ENCODE measurements around the gene LTBP2. TPM values are rescaled to one million over a fixed set of nuclear protein-coding genes. Genes with fewer than 3 reads are reported as not detected.
A peak's percentile ranks its signal among the peaks of the same experiment; 100 is the strongest.

LTBP2 gene
- total RNA-seq, 1 experiment from 2014 or later, result 124 TPM

- TF ChIP-seq CTCF (conservative IDR thresholded peaks at IDR 0.05) (no peak), EZH2 (IDR thresholded peaks at IDR 0.05; ENCODE audit: low read depth) (no peak)
- H3K4me1 ChIP-seq (replicated peaks; ENCODE audit: insufficient read depth), result peaks cover 81% of the 10 kb centered on the region
- H3K79me2 ChIP-seq (ENCODE audit: low read depth), result peaks cover 39% of the 10 kb centered on the region
- no peaks in the 10 kb centered on the region for H3K9me2 ChIP-seq (ENCODE audit: insufficient read depth)
- H2AFZ ChIP-seq, result no peak overlapping the region
- POLR2A ChIA-PET (ENCODE audit: unreplicated experiment), result interaction anchor here (0.5 to 0.8 kb wide), 4 partner anchors 26 to 639 kb away, joined by 3 to 5 read pairs (median 4); no protein-coding TSS in a partner anchor
- no peaks in the 10 kb centered on the region for H3K36me3 ChIP-seq (ENCODE audit: low read depth)
- H3K27me3 ChIP-seq (ENCODE audit: insufficient read depth, low read depth), result no peaks in the 10 kb centered on the region
- BruUV-seq (replicated peaks), result no TSS peak
- H3K27ac ChIP-seq, result peak overlapping the region; percentile 84
- H3K9me3 ChIP-seq (ENCODE audit: insufficient read depth, low read depth), result no peaks in the 10 kb centered on the region
- peak overlapping the region; percentile 76 for H3K4me2 ChIP-seq
- CTCF ChIA-PET, result interaction anchor here (0.6 to 2.5 kb wide), 6 partner anchors 41 to 147 kb away, joined by 4 to 17 read pairs (median 5); partner anchors contain the start of gene YLPM1
- peak overlapping the region; percentile 76 for H3K4me3 ChIP-seq
- intact Hi-C loops (cut with micrococcal nuclease; ENCODE audit: unreplicated experiment), result loop anchor here (1.0 to 5.0 kb wide), 3 partner anchors 41 to 1047 kb away; partner anchors contain the start of genes ERG28 and TTLL5
- H4K20me1 ChIP-seq (ENCODE audit: insufficient read depth), result no peaks in the 10 kb centered on the region
- H3F3A ChIP-seq (ENCODE audit: insufficient read depth, low read depth), result peaks cover 76% of the 10 kb centered on the region
- DNase-seq, result no peak
These were observed 3.7 kb upstream of the LTBP2 start for GRCh38 chr14:74615735-74616134.

- peak; percentile 83 to 94 for DNase-seq
- H3K4me3 ChIP-seq, result peak overlapping the region; percentile 76
- peaks cover 48% of the 10 kb centered on the region for H3K79me2 ChIP-seq (ENCODE audit: low read depth)
- no peaks in the 10 kb centered on the region for H3K9me3 ChIP-seq (ENCODE audit: insufficient read depth, low read depth)
- peak overlapping the region; percentile 76 for H3K4me2 ChIP-seq
- H3K9me2 ChIP-seq (ENCODE audit: insufficient read depth), result no peaks in the 10 kb centered on the region
- ChIA-PET CTCF (interaction anchor here (1.0 to 1.4 kb wide), 6 partner anchors 24 to 148 kb away, joined by 3 to 8 read pairs (median 4); partner anchors contain the start of gene YLPM1), POLR2A (ENCODE audit: unreplicated experiment) (interaction anchor here (0.6 to 0.9 kb wide), 6 partner anchors 23 to 121 kb away, joined by 3 to 5 read pairs (median 4); partner anchors contain the start of genes ISCA2 and NPC2)
- H4K20me1 ChIP-seq (ENCODE audit: insufficient read depth), result no peaks in the 10 kb centered on the region
- TF ChIP-seq CTCF (conservative IDR thresholded peaks at IDR 0.05) (no peak), EZH2 (IDR thresholded peaks at IDR 0.05; ENCODE audit: low read depth) (no peak)
- BruUV-seq (replicated peaks), result TSS peak; percentile 27
- peaks cover 76% of the 10 kb centered on the region for H3F3A ChIP-seq (ENCODE audit: insufficient read depth, low read depth)
- H3K27ac ChIP-seq, result peak overlapping the region; percentile 84
- H3K4me1 ChIP-seq (replicated peaks; ENCODE audit: insufficient read depth), result peaks cover 78% of the 10 kb centered on the region
- H3K36me3 ChIP-seq (ENCODE audit: low read depth), result no peaks in the 10 kb centered on the region
- no peak overlapping the region for H2AFZ ChIP-seq
- H3K27me3 ChIP-seq (ENCODE audit: insufficient read depth, low read depth), result no peaks in the 10 kb centered on the region
- intact Hi-C loops (cut with micrococcal nuclease; ENCODE audit: unreplicated experiment), result loop anchor here (1.0 to 5.0 kb wide), 4 partner anchors 41 to 1047 kb away; partner anchors contain the start of genes AREL1, ERG28, FCF1 and TTLL5
These were observed 2.8 kb upstream of the LTBP2 start for GRCh38 chr14:74614508-74615495.

GRCh38 chr14:74613211-74613914, 1.3 kb upstream of the LTBP2 start:
- H3K27ac ChIP-seq, result peak overlapping the region; percentile 84
- H3K27me3 ChIP-seq (ENCODE audit: insufficient read depth, low read depth), result no peaks in the 10 kb centered on the region
- intact Hi-C loops (cut with micrococcal nuclease; ENCODE audit: unreplicated experiment), result loop anchor here (2.0 to 5.0 kb wide), 2 partner anchors 121 to 274 kb away; partner anchors contain the start of genes ISCA2 and NPC2
- H4K20me1 ChIP-seq (ENCODE audit: insufficient read depth), result no peaks in the 10 kb centered on the region
- ChIA-PET POLR2A (ENCODE audit: unreplicated experiment) (interaction anchor here (0.5 to 0.7 kb wide), 5 partner anchors 36 to 456 kb away, joined by 3 to 7 read pairs (median 5); partner anchors contain the start of gene ZC2HC1C), CTCF (interaction anchor here (0.6 to 5.5 kb wide), 8 partner anchors 9 to 1032 kb away, joined by 3 to 82 read pairs (median 4); no protein-coding TSS in a partner anchor)
- H2AFZ ChIP-seq, result no peak overlapping the region
- H3K36me3 ChIP-seq (ENCODE audit: low read depth), result no peaks in the 10 kb centered on the region
- H3K79me2 ChIP-seq (ENCODE audit: low read depth), result peaks cover 48% of the 10 kb centered on the region
- H3K9me3 ChIP-seq (ENCODE audit: insufficient read depth, low read depth), result no peaks in the 10 kb centered on the region
- no TSS peak for BruUV-seq (replicated peaks)
- peak overlapping the region; percentile 76 for H3K4me2 ChIP-seq
- DNase-seq, result no peak
- H3K4me1 ChIP-seq (replicated peaks; ENCODE audit: insufficient read depth), result peaks cover 72% of the 10 kb centered on the region
- no peaks in the 10 kb centered on the region for H3K9me2 ChIP-seq (ENCODE audit: insufficient read depth)
- peaks cover 72% of the 10 kb centered on the region for H3F3A ChIP-seq (ENCODE audit: insufficient read depth, low read depth)
- TF ChIP-seq CTCF (conservative IDR thresholded peaks at IDR 0.05) (0 out of 2 replicates have a peak, but pooled peaks have one; percentile 10), EZH2 (IDR thresholded peaks at IDR 0.05; ENCODE audit: low read depth) (no peak)
- H3K4me3 ChIP-seq, result peak overlapping the region; percentile 76; the same call in 1 of the 2 replicates

All from PC-9 (cell line).